Measurements from ENCODE around the gene MSH3.

Gene MSH3
- 8.3 to 43.1 (median 31.6) reads per million in 17 experiments for total RNA-seq

DNA sequence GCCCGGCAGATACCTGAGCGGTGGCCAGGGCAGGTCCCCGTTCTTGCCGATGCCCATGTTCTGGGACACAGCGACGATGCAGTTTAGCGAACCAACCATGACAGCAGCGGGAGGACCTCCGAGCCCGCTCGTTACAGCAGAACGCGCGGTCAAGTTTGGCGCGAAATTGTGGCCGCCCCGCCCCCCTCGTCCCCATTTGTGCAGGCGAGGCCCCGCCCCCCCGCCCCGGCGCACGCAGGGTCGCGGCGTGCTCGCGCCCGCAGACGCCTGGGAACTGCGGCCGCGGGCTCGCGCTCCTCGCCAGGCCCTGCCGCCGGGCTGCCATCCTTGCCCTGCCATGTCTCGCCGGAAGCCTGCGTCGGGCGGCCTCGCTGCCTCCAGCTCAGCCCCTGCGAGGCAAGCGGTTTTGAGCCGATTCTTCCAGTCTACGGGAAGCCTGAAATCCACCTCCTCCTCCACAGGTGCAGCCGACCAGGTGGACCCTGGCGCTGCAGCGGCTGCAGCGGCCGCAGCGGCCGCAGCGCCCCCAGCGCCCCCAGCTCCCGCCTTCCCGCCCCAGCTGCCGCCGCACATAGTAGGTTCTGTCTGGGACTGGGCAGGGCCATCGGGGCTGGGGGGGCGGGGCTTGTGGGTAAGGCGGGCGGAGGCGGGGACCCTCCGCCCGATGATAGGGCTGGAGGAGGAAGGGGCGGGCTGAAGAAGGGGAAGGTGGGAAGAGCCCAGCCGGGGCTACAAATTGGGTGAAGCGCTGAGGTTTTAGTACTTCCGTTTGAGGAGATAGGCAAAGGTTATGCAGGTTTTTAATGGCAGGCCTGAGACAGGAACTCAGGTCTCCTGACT, at the start of gene MSH3, which contains the start of gene DHFR:
MSH3 (plus strand) TSS at position 262 of the 840 bp plus-strand sequence; CDS start at position 338, 76 bp downstream.
DHFR (minus strand) TSS at position 593 of the 840 bp plus-strand sequence; CDS start at position 99, 494 bp downstream.
- DNase-seq, result peak; percentile 90 to 96 (median 95)

DNA sequence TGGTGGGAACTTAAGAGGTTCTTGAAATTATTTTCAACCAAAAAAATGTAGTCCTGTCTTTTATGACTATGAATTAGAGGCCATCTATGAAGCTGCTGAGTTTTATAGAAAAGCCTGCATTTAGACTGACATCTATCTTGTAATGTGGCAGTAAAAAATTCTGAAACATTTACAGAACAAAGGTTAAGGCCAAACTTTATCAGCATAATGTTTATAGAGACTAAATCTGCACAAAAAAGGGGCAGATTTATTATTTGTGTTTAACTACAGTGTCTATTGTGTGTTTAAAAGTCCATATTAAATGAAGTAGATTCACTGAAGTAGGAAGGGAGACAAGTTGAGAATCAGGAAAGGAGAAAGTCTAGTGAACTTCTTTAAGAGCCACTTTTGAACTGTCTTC, 47.1 kb upstream of the MSH3 start:
- no peak for DNase-seq

DNA sequence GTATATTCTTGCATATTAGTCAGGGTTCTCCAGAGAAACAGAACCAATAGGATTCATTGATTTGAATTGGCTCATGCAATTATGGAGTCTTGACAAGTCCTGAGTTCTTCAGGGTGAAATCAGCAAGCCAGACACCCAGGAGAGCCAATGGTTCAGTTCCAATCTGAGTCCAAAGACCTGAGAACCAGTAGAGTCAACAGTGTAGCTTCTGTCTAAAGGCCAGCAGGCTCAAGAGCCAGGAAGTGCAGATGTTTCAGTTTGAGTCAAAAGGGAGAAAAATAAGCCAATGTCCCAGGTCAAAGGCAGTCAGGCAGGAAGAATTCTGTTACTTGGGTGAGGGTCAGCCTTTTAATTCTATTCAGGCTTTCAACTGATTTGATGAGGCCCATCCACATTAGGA, 46.6 kb upstream of the MSH3 start:
- DNase-seq, result no peak

GRCh38 chr5:80608731-80609130, 45.7 kb upstream of the MSH3 start:
- peak; percentile 52 to 85 (median 68) for DNase-seq

DNA sequence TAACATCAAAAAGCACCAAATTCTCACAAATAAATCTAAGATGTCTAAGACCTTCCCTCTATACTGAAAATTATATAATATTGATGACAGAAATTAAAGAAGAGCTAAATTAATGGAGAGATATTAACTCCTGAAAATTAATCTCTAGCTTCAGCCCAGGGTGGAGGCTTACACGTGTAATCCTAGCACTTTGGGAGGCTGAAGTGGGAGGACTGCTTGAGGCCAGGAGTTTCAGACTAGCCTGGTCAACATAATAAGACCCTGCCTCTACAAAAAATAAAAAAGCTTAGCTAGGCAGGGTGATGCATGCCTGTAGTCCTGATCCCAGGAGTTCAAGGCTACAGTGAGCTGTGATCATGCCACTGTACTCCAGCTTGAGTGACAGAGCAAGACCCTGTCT, 44.8 kb upstream of the MSH3 start:
- no peak for DNase-seq

- no peak for DNase-seq
Measured at GRCh38 chr5:80615266-80615914, 39.1 kb upstream of the MSH3 start.

GRCh38 chr5:80618438-80618837, 36.0 kb upstream of the MSH3 start:
- peak in 3 of 4 experiments; percentile 26 to 34 (median 34) for DNase-seq

GRCh38 chr5:80619086-80619485, 35.4 kb upstream of the MSH3 start:
- peak; percentile 7 to 26 (median 24) for DNase-seq

- peak; percentile 70 to 84 (median 76) for DNase-seq
Measured at GRCh38 chr5:80620211-80620610, 34.2 kb upstream of the MSH3 start.

GRCh38 chr5:80622756-80623155, 31.7 kb upstream of the MSH3 start:
- no peak for DNase-seq

- peak; percentile 27 to 70 (median 53) for DNase-seq
Measured at GRCh38 chr5:80623999-80624398, 30.5 kb upstream of the MSH3 start.

DNA sequence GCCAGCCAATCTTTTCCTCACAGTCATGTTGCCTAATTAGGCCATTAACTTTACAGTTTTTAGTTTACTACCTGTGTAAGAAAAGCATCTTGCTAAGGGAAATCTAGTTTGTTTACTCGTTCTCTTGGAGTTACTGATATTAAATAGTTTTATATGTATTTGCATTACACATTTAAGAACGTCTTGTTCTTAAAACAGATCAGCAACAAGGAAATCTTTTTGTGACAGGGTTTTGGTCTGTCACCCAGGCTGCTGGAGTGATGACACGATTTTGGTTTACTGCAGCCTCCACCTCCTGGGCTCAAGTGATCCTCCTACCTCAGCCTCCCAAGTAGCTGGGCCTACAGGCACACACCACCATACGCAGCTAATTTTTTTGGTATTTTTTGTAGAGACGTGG, 29.2 kb upstream of the MSH3 start:
- no peak for DNase-seq

GRCh38 chr5:80629281-80629680, 25.2 kb upstream of the MSH3 start:
- DNase-seq, result peak; percentile 8 to 81 (median 43)

DNA sequence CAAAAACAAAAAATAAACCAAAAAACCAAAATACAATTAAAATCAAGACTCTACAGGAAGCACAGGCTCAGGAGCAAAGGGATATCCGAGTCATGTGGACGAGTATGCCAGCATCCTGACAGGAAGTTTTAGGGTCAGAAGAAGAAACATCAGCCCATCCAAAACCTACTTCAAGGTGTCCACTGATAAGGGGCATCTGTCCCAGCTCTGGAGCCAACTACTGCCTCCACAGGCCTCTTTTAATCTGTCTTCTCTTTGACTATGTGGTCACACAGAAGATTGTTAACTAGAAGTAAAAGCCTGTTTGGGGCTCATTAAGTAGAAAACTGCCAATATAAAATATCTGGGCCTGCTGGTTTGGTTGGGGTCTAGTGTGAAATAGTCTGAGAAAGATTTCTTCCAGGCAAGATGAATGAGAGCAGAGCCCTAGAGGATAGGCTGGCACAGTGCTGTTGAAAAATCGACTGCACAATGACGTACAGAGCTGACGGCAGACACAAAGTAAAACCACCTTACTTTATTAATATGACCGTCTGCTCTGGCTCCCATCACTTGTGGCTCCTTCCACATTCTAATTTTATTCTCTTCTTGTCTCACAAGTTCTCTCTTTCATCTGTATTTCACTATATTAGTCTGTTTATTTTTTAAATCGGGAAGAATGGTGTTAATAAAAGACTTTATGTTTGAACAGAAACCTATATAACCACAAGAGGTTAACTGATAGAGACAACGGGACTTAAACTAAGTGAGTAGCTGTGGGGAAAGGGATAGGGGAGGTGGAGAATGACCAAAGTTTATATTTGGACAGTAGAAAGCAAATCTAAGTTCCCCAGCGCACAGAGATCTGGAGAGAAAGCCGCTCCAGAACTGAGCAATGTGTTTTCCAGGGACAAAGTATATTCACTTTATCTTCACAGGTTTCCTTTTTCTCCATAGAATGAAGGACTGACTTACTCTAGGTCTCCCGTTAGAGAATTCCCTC, 22.9 kb upstream of the MSH3 start:
- DNase-seq, result no peak

DNA sequence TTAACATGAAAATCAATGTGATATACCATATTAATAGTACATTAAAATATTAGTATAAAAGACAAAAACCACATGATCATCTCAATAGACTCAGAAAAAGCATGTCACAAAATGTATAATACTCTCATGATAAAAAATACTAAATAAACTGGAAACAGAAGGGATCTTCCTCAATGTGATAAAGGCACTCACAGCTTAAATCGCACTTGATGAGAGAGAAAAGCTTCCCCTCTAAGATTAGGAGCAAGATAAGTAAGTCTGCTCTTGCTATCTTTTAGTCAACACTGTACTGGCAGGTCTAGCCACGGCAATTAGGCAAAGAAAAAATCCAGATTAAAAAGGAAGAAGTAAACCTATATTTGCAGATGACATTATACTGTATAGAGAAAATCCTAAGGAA, 21.8 kb upstream of the MSH3 start:
- DNase-seq, result no peak

GRCh38 chr5:80634193-80634592, 20.3 kb upstream of the MSH3 start:
- no peak for DNase-seq

DNA sequence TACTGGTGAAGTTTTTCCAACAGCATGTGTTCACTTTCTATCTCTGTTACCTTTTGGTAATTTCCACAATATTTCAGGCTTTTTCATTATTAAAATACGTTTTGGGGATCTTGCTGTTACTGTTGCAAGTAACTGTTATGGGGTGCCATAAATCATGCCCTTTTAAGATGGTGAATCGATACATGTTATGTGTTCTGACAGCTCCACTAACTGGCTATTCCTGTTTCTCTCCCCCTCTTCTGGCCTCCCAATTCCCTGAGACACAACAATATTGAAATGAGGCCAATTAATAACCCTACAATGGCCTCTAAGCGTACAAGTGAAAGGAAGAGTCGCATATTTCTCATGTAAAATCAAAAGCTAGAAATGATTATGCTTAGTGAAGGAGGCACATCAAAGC, 13.1 kb upstream of the MSH3 start:
- DNase-seq, result no peak

- DNase-seq, result no peak
Measured at GRCh38 chr5:80644900-80645299, 9.6 kb upstream of the MSH3 start.

GRCh38 chr5:80646926-80647325, 7.5 kb upstream of the MSH3 start:
- no peak for DNase-seq

- DNase-seq, result no peak
Measured at GRCh38 chr5:80653502-80653901, 950 bp upstream of the MSH3 start.

- DNase-seq, result peak in 2 of 4 experiments; percentile 35 to 39
Measured at GRCh38 chr5:80654054-80654390, 430 bp upstream of the MSH3 start.

DNA sequence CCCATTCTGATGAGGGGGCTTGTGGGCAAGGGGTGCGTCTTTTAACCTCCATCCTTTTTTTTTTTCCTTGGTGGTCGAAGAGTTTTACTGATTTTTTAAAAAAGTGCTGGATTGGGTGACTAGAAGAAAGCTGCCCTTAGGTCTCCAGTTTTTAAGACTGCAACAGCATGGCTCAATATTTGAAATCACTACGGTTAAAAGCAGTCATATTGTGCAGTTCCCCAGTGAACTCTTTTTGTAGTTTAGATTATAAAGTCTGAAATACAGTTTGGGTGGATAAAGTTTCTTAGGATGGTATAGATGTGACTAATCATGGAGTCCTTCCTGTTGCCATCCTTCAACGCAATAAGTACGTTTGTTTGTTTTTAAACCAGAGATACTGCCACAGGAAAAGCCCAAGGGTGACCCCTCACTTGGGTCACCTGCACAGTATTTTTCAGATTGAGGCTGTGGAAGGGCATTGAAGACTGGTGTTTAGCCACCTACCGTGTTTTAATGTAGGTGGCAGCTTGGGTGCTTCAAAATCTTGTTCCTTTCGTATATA, 851 bp downstream of the MSH3 start:
- no peak for DNase-seq

Data from suppressor macrophage (primary cell).